Pericardium fibroblast (primary cell): ENCODE results near the gene C20orf96. TPM values are rescaled to one million over a fixed set of nuclear protein-coding genes. Genes with fewer than 3 reads are reported as not detected.

Experiments
- total RNA-seq: library from RNA; depleted of rRNA; stranded (reverse); fragments of >200 nt; gene quantifications from 2 replicates; pipeline ENCODE4 v1.2.3, GENCODE V29; 2015

The C20orf96 gene, protein sequence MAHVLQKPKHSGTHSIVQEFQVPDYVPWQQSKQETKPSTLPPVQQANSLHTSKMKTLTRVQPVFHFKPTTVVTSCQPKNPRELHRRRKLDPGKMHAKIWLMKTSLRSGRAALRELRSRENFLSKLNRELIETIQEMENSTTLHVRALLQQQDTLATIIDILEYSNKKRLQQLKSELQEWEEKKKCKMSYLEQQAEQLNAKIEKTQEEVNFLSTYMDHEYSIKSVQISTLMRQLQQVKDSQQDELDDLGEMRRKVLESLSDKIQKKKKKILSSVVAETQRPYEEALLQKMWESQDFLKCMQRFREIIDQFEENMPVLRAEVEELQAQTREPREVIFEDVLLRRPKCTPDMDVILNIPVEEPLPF
- total RNA-seq: 0.51 and 0.93 TPM in 2 replicates

DNA sequence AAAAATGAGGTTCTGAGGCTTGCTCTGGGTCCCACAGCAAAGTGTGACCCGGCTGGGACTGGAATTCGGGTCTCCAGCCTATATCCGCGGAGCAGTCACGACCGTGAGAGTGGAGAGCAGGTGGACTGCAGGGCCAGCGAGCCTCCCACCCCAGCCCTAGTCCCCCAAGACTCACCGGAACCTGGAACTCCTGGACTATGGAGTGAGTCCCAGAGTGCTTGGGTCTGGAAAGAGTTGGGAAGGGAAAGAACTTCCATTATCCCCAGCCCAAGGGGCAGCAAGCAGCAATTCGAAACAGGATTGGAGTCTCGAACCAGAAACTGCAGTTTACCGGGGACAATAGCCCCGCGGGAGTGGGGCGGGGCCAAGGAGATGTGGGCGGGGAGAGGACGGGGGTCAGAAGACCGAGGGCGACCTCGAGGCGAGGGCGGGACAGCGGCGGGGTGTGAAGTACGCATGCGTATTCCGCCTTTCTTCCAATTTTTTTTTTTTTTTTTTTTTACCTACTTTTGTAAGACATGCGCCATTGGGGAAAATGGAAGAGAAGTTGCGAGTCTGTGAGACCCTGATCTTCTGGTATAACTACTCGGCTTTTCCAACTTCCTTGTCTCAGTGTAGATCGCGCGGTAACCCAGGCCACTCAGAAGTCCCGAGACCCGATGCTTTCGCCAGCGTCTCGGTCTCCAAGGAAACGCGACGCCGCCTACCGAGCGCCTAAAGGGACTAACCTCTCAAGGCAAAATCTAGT lies at the start of gene C20orf96:
C20orf96 (minus strand) TSS at position 667 of the 748 bp plus-strand sequence; CDS start at position 527, 140 bp downstream.

DNA sequence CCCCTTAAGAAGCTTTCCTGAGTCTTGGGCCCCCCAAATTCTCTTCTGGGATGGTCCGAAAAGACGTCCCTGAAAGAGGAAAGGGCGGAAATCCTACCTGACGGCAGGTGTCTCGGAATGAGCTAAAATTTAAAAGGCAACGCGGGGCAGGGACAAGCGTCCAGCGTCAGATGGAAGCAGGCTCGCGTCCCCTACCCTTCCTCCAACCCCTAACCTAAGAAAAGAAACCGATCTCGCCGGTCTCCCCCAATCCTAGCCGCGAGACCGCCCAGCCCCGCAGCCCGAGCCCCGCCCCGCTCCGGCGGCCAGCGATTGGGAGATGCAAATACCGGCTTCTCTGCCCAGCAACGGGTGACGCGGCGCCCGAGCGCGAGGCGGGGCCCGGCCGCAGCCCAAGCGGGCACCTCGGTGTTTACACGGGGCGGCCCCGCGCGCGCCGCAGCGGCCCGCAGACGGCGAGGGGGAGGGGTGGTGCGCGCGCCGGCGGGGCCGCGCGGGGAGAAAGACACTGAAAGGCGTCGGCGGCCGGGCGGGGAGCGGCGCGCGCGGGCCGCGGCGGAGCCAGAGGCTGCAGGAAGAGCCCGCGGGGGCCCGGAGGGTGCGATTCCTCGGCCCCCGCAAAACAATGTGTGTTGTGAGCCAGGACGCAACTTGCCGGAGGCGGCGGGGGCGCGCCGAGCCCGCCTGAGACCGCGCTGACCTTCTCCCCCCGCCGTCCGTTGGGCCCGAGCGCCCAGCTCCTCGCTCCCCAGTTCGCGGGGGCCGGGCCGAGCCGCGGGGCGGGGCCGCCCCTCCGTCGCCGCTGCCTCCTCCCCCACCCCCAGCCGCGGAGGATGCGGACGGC lies 34.7 kb upstream of the C20orf96 start, which contains the start of gene SOX12:
SOX12 (plus strand) TSS at position 508 of the 844 bp plus-strand sequence. CDS start 373 bp downstream, outside the sequence.

DNA sequence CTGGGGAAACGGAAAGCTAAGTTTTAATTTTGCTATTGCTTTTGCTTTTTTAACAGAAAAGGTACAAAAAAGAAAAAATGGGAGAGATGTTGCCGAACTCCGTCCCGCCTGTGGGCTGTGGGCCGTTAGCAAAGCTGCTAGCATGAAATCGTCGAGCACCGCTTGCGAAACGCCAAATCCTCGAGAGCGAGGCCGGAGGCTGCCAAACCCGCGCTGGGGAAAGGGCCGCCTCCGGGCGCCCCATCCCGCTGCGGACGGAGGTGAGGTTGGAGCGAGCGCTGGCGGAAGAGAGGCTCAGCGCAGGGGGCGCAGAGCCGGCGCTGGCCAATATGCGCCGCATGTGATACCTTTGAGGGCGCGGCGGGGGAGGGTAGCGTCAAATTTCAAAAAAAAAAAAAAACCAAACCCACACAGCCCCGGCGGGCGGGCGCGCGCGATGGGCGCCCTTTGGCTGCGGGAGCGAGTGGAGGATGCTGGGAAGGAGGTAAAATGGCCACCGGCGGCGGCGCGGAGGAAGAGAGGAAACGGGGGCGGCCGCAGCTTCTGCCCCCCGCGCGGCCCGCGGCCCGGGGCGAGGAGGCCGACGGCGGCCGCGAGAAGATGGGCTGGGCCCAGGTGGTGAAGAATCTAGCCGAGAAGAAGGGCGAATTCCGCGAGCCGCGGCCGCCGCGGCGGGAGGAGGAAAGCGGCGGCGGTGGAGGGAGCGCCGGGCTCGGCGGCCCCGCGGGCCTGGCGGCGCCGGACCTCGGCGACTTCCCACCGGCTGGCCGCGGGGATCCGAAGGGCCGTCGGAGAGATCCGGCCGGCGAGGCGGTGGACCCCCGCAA lies 6.8 kb upstream of the C20orf96 start, which contains the start of gene ZCCHC3:
ZCCHC3 (plus strand) TSS at position 473 of the 827 bp plus-strand sequence; CDS start at position 490, 17 bp downstream.

DNA sequence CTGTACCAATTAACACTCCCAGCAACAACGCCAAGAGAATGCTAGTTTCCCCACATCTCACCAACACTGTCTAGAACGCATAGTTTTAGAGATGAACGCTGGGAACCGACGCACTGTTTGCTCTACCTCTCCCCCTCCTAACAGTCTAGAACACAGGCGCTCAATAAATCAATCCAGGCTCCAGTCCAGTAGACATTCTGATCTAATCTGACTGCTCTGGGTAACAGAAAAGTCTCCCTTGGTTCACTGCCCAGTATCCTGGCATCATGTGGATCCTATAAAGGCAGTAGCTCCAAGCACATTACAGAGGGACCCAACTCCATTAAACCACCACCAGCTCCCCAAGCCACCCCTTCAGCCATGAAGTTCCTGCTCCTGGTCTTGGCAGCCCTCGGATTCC lies 33.1 kb downstream of the C20orf96 start, which contains the start of gene DEFB132:
DEFB132 (plus strand) TSS at position 306 of the 400 bp plus-strand sequence; CDS start at position 361, 55 bp downstream.

DNA sequence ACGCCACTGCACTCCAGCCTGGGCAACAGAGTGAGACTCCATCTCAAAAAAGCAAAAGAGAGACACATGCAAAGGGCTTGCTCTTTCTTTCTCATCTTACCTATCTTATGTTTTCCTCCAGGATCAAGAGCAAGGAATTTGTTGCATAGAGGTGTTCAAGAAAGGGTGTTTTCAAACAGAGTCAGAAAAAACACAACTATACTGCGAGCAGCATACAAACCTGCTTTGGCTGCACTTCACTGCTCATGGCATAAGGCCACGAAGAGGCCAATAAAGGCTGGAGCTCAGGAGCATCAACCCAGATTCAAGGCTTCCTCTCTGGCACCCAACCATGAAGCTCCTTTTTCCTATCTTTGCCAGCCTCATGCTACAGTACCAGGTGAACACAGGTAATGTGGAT lies 63.6 kb downstream of the C20orf96 start, which contains the start of gene DEFB129:
DEFB129 (plus strand) TSS at position 301 of the 400 bp plus-strand sequence; CDS start at position 332, 31 bp downstream.

Other genes starting within 250 kb of the C20orf96 start
- not detected in 2 replicates for gene DEFB125, start 203.1 kb downstream of the C20orf96 start, total RNA-seq
- not detected in 2 replicates for gene DEFB126, start 148.2 kb downstream of the C20orf96 start, total RNA-seq
- gene DEFB127, start 133.3 kb downstream of the C20orf96 start, total RNA-seq: not detected in 2 replicates
- gene DEFB128, start 101.0 kb downstream of the C20orf96 start, total RNA-seq: not detected in 2 replicates
- gene DEFB129, start 63.5 kb downstream of the C20orf96 start, total RNA-seq: not detected in 2 replicates
- not detected in 2 replicates for gene DEFB132, start 33.0 kb downstream of the C20orf96 start, total RNA-seq
- 25.1 and 34.5 TPM in 2 replicates for gene ZCCHC3, start 6.8 kb upstream of the C20orf96 start, total RNA-seq
- 17.6 and 19.7 TPM in 2 replicates for gene SOX12, start 34.8 kb upstream of the C20orf96 start, total RNA-seq
- gene NRSN2, start 56.4 kb upstream of the C20orf96 start, total RNA-seq: 55.3 and 58.9 TPM in 2 replicates
- 79.1 and 152 TPM in 2 replicates for gene TRIB3, start 90.0 kb upstream of the C20orf96 start, total RNA-seq
- gene RBCK1, start 117.5 kb upstream of the C20orf96 start, total RNA-seq: 117 and 150 TPM in 2 replicates
- gene TBC1D20, start 171.8 kb upstream of the C20orf96 start, total RNA-seq: 36.1 and 38.8 TPM in 2 replicates